Measurements from ENCODE around the gene RANBP6.

DNA sequence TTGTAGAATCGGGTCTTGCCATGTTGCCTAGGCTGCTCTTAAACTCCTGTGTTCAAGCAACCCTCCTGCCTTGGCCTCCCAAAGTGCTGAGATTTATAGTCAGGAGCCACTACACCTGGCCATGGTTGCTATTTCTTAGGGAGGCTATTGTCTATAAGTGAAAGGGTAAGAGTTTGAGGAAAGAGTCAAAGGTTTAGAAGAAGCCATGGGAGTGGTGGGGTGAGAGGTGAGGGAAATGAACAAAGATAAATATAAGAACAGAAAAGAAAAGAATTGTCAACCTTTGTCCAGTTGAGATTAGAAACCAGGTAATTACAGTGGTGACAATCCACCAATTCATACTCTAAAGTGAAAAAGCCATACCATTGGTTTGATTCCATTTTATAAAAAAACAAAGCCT is 32.6 kb upstream of the RANBP6 start:
- TF ChIP-seq, protein P1, sequence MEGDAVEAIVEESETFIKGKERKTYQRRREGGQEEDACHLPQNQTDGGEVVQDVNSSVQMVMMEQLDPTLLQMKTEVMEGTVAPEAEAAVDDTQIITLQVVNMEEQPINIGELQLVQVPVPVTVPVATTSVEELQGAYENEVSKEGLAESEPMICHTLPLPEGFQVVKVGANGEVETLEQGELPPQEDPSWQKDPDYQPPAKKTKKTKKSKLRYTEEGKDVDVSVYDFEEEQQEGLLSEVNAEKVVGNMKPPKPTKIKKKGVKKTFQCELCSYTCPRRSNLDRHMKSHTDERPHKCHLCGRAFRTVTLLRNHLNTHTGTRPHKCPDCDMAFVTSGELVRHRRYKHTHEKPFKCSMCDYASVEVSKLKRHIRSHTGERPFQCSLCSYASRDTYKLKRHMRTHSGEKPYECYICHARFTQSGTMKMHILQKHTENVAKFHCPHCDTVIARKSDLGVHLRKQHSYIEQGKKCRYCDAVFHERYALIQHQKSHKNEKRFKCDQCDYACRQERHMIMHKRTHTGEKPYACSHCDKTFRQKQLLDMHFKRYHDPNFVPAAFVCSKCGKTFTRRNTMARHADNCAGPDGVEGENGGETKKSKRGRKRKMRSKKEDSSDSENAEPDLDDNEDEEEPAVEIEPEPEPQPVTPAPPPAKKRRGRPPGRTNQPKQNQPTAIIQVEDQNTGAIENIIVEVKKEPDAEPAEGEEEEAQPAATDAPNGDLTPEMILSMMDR (IDR thresholded peaks at IDR 0.05): no peak
- no peak for TF ChIP-seq POLR2A (IDR thresholded peaks at IDR 0.05)

Data from right lobe of liver (tissue), 4 donors.